ENCODE results near the gene SPESP1.
A peak's percentile ranks its signal among the peaks of the same experiment; 100 is the strongest.
"Not testable (repeated sequence)": the region's sequence is repeated elsewhere in the genome, so short reads cannot be mapped to it uniquely, and the experiment has no call there.

SPESP1 gene

GRCh38 chr15:68966996-68967395 lies 36.7 kb downstream of the SPESP1 start:
- no peak for DNase-seq

DNA sequence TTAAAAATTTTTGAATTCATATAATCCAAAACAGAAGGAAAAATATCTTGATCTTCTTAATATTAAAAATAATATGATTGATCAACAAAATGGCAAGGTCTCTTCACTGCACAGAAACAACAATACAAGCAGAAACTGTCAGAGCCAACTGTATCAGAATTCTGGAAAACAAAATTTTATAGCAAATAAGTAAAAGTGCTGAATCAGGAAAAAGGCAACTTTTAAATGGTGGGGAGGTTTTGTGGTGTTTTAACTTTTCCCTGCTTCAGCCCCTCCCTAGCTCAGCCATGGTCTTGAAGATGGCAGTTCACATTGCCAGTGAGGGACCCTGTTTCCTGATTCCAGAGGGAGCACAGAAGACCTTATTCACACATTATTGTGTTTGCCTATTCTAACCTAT lies 37.6 kb downstream of the SPESP1 start:
- no peak for DNase-seq

GRCh38 chr15:68969298-68969697 lies 39.0 kb downstream of the SPESP1 start:
- no peak for DNase-seq

- DNase-seq: no peak
Measured at GRCh38 chr15:68972201-68973065, 42.1 kb downstream of the SPESP1 start.

- not testable (repeated sequence) for DNase-seq
Measured at GRCh38 chr15:68975651-68976160, 45.4 kb downstream of the SPESP1 start.

DNA sequence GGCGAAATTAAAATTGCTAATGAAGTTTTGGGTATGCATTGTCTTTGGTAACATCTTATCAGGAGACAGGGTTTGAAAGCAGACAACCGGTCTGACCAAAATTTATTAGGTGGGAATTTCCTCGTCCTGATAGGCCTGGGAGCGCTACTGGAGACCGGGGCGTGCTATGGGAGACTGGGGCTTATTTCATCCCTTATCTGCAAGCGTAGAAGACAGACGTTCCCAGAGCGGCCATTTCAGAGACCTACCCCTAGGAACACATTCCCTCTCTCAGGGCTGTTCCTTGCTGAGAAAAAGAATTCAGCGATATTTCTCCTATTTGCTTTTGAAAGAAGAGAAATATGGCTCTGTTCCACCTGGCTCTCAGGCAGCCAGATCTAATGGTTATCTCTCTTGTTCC lies 47.1 kb downstream of the SPESP1 start:
- not testable (repeated sequence) for DNase-seq

GRCh38 chr15:68979006-68979405 lies 48.7 kb downstream of the SPESP1 start:
- DNase-seq: no peak

GRCh38 chr15:68979816-68980215 lies 49.5 kb downstream of the SPESP1 start:
- no peak for DNase-seq

GRCh38 chr15:68980786-68981185 lies 50.5 kb downstream of the SPESP1 start:
- DNase-seq: no peak

- DNase-seq: no peak
Measured at GRCh38 chr15:68981941-68982340, 51.6 kb downstream of the SPESP1 start.

- DNase-seq: no peak
Measured at GRCh38 chr15:68982976-68983563, 52.7 kb downstream of the SPESP1 start.

DNA sequence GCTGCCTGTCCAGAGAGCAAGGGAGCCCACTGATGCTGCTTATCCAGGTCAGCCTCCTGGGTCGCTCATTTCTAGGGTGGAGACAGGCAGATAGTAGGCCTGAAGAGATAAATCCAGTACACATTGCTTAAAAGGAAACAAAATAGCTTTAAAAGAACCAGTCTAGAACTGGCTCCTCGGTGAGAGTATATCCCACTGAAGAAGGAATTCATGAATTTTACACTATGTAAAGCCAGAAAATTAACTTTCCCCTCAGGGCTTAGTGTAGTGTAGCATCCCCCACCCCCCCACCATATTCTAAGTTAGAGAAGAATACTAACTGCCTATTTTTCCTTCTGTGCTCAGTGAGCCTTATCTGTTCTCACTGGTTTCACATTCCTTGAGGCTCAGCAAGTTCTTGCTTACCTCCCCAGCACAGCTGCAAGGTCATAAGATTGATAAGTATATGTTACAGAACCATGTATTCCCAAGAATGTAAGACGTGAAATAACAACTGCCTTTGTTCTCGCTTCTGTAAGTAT lies 53.7 kb downstream of the SPESP1 start:
- no peak for DNase-seq

GRCh38 chr15:68984586-68984985 lies 54.3 kb downstream of the SPESP1 start:
- no peak for DNase-seq

DNA sequence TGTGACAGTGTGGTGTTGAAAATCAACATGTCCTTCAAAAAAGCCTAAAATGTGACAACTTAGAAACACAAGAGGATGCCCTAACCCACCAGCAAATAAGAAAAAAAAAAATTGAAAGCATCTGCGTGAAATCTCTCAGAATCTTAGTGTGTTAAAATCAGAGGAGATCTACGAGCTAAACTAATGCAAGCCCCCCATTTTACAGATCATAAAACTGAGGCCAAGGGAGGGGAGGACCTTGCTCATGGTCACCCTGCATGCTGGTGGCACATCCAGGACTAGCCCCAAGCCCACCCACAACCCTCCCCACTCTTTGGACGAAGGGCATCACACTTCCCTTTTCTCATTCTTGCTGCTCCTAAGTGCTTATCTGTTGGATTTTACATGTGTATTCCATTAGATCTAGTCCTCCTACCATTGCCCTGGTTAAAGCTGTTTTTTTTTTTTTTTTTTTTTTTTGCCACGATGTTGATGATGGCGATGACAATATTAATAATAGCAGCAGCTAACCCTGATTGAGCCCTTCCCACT lies 55.1 kb downstream of the SPESP1 start:
- DNase-seq: no peak

GRCh38 chr15:68986322-68986721 lies 56.0 kb downstream of the SPESP1 start:
- no peak for DNase-seq

DNA sequence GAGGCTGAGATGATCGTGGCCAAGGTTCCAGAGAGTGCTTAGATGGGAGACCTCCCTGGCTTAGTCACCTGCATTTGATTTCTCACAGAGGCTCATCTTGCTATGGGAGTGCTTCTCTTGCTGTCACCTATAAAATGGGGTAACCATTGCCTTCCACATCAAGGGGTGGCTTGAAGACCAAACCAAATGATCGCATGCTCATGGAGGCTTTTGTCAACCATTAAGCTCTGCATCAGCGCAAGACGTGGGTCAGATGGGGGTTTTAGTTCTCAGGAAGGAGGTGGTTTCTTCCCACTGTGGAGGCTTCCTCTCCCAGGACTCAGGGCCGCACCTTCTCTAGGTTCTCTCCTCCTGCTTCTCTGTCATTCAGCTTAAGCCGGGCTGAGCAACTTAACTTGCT lies 56.8 kb downstream of the SPESP1 start:
- no peak for DNase-seq

DNA sequence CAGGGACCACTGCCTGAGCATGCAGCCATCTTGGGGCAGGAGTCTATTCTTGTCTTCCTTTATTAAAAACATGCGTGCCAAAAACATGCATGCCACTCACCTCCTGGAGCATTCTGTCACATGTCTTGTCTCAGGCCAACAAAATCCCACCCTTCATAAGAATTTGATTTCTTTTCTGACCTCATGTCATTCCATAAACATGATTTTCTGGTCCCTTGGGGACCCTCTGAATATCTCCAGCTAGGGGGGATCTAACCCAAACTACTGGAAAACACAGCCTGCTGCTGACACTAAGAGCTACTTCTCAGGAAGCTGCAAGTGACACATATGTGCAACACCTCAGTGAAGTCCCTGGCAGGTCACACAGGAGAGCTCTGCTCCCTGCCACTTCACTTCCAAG lies 57.4 kb downstream of the SPESP1 start:
- no peak for DNase-seq

- no peak for DNase-seq
Measured at GRCh38 chr15:68989541-68990230, 59.4 kb downstream of the SPESP1 start.

GRCh38 chr15:68990231-68990991 lies 60.1 kb downstream of the SPESP1 start:
- no peak for DNase-seq

GRCh38 chr15:68990992-68991500 lies 60.7 kb downstream of the SPESP1 start:
- DNase-seq: no peak

DNA sequence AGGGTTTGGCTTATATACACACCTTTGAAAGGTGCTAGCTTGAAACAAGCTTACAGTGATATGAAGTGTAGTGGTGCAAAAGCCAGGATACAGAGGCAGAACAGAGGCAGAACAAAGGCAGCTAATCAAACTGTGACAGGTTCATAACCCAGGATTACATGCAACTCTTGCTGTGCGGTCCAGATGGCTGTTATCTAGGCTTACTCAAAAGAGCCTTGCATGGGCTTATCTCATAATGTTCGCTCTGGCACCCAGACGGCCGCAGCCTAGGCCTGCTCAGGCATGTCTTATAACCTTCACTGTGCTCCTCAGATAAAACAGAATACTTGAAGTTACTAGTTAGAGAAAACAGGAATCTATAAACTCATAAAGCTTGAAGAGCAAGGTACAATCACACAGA lies 61.4 kb downstream of the SPESP1 start:
- DNase-seq: peak; percentile 14

DNA sequence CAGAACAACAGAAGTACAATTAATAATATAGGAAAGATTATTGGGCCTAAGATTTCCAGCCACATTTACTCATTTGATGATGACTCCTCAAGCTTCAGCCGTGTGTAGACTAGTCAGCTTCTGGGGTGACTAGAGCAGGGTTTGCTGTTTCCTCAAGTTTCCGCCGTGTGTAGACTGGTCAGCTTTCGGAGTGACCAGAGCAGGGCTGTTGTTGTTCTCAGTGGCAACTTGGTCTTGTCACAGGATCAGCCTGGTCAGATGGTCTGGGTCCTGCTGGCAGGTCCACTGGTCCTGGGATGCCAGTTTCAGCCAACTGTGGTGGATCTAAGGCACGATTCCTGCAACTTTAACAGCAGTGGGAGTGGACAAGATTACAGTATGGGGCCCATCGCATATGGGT lies 62.4 kb downstream of the SPESP1 start:
- DNase-seq: no peak

Data from NCI-H1105 (cell line).